HG03280 (cell line): ENCODE results near the gene KIF1A.
"Not testable (repeated sequence)": the region's sequence is repeated elsewhere in the genome, so short reads cannot be mapped to it uniquely, and the experiment has no call there.

Experiments used
- ATAC-seq: cut with Tn5 transposase; IDR thresholded peaks from one replicate; pipeline ENCODE4 v1.9.1; 2021; ENCODE audit warnings: mild to moderate bottlenecking, moderate library complexity; ENCODE audit not compliant: unreplicated experiment

Gene KIF1A

DNA sequence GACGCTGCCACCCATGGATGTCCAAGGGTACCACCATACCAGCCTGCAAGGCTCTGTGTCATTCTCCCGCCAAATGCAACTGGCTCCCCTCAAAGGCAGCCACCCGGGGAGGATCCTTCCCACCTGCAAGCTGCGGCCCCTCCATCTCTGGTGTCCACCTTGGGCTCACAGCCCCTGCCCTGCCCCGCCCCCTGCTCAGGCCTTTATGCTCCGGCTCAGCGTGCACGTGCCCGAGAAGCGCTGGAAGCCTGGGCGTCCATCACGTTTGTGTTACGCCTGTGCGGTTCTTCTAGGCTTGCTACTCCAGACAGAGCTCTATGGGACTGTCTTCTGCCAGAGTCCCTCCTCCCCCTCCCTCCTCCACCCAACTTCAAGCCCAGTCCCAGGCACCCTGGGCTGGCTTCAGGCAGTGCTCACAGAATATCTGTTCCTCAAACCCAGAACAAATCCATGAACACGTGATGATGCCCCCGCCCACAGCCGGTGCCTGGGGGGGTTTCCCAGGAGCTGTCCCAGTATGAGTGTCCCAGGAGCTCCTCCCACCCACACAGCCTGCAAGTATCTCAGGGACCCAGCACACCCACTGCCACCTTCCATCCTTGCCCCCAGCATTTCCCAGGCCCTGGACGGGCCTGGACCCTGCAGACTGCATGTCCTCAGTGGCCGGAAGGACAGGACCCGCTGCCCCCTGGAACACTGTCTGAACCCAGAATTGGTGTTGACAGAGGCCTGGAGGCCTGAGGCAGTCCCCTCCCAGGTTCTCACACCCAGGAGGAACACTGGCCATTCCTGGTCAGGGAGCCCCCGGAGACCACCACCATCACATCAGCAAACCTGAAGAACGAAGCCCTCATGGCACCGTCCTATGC is 30.3 kb downstream of the KIF1A start:
- no peak for ATAC-seq

DNA sequence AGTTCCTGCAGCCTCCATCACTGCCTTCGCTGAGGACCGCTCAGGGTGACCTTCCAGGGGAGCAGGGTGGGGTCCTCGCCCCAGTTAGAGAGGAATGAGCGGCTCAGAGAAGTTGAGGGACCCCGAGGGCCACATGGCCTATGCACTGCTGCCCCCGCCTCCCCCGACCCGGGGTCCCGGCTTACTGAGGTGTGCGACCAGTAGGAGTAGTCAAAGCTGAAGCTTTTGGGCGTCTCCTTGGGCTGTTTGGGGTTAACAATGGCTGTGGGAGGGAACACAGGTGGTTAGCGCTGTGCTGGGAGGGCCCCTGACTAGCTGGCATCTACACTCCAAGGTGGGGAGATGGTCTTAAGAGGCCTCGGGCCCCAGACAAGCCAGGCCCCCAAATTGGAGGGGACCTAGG is 31.0 kb downstream of the KIF1A start:
- ATAC-seq: no peak

DNA sequence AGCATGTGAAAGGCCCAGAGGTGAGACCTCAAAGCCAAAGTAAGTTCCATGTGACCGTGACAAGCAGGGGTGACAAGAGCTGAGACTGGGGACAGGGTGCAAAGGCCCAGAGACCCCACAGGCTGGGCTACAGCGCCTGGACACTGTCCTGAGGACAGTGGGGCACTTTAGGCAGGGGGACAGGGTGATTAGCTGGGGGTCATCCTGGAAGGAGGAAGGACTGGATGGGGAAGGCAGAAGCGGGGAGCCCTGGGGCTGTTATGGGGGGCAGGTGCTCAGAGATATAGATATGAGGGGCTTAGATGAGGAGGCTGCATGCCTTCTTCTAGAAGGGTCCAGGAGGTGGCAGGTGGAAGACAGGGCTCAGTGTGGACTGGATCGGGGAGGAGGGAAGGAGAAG is 31.5 kb downstream of the KIF1A start:
- no peak for ATAC-seq

DNA sequence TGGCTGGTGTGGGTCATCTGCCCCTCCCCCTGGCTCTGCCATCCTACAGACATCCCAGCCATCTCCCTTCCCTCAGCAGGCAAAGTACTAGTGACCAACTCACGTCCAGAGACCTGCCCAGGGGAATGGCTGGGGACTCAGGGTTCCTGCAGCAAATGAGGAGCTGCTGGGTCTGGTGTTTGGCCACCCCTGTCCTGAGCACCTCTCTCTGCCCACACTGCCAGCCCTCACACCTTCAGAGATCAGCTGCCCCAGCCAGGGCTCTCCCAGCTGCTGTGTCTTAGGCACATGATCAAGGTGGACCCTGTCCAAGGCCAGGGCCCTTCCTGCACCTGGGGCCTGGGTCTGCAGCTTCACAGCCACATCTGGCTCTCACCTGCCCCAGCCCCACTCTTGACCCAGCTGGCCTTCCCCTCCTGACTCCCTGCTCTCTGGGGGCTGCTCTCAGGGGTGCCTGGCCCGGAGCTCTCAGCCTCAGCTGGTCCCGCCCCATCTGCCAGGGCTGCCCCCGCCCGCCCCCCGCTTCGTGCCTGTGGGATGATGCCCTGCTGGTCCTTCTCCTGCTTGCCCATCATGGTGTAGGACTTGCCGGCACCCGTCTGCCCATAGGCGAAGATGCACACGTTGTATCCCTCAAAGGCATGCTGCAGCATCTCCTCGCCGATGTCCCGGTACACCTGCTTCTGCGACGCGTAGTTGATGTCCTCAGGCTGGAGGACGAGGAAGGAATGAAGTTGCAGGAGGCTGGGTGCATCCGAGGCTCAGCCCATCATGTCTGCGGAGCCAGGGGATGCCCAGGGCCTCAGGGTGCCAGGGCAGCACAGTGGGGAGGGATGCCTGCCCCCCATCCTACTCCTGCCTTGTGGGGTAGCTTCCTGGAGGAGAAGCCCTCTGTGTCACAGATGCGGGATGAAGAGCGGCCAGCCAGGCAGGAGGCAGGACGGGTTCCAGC is 32.2 kb downstream of the KIF1A start:
- no peak for ATAC-seq

DNA sequence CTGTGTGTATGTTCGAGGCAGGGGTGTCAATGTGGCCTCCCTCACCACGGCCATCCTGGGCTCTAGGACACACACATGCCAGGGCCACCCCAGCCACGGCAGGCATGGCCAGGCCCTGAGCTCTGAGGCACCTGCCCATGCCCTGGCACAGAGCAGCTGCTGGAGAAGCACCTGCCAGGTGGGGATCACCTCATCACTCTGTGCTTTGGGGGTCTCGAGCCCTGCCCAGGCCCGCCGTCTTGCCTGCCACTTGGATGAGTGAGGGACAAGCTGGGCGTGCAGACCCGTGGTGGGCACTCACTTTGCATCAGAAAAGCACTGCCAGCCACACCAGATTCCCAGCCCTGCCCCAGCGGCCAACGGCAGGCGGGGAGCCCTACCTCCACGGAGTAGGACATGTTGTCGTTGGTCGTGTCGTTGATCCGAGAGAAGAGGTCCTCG is 33.1 kb downstream of the KIF1A start:
- ATAC-seq: no peak

DNA sequence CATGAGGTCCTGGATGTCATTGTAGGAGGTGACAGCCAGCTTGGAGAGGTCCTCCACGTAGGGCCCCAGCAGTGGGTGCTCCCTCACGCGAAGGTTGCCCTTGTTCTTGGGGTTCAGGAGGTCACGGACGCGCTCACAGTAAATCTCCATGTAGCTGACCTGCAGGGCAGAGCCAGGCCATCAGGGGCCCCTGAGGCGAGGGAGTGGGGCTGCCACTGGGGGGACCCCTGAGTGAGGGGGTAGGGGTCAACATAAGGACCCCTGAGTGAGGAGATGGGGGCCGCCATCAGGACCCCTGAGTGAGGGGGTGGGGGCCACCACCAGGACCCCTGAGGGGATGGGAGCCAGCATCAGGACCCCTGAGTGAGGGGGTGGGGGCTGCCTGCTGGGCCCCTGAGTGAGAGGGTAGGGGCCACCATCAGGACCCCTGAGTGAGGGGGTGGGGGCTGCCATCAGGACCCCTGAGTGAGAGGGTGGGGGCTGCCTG is 33.6 kb downstream of the KIF1A start:
- no peak for ATAC-seq

DNA sequence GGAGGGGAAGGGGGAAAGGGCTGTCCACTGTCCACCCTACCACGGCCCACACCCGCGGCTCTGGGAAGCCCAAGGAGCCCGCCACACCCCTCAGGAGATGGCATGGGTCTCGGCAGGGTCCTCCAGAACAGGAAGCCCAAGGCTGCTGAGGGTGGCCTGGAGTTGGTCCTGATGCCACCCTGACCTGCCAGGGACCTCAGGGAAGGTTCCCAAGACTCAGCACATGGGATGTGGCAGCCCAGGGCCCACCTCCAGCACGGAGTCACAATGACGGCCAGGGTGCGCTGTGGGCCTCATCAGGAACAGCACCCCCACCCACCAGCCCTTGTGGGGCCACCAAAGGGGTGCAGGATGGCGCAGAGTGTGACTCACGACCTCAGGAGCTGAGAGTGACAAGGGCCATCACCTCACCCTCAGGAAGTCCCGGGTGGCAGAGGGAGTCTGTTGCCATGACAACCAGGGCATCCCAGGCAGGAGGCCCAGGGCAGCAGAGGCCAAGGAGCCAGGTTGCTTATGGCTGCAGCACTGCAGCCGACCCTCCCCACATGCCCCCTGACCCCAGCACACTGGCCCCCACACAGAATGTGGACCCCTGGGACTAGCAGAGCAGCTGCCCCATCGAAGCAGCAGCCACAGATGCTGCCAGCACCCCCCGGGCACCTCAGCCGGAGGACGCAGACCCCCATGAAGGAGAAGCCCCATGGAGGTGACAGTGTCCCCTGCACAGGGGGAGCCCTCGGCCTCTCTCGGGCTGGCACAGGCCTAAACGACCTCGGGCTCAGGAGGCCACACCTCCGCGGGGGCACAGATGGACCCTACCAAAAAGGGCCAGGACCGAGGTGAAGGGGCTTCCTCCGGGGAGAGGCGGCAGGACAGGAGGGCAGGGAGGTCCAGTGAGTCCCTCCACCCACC is 34.3 kb downstream of the KIF1A start:
- no peak for ATAC-seq

DNA sequence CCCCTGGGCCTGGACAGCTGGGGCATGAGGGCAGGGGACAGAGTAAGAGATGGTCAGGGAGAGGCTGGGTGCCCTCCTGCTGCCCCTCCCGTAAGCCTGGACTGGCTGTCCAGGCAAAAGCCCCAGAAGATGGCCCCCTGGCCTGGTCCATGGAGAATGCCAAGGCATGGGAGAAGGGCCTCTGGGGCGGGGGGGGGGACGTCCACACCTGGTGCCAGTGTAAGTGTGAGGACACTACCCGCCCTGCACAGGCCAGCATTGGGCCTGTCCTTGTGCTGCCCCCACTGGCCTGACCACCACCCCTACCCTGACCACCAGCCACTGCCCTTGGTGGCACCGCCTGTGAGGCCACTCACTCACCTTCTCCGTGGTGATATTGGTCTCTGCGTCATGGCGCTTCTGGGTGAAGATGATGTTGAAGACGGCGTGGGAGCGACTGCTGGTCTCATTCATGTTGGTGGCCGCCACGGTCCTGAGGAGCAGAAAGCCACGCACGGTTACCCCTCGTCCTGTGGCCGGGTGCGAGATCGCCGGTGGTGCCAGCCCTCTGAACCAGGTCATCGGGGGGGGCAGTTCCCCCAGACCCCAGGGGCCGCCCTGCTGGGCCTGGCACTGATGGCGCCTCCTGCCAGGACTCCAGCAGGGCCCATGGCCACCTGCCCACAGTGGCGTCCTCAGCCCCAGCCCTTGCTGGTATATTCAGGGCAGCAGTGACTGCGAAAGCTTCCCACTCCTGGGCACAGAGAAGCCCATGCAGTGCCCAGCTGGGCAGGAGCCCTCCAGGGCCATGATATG is 35.2 kb downstream of the KIF1A start:
- no peak for ATAC-seq

DNA sequence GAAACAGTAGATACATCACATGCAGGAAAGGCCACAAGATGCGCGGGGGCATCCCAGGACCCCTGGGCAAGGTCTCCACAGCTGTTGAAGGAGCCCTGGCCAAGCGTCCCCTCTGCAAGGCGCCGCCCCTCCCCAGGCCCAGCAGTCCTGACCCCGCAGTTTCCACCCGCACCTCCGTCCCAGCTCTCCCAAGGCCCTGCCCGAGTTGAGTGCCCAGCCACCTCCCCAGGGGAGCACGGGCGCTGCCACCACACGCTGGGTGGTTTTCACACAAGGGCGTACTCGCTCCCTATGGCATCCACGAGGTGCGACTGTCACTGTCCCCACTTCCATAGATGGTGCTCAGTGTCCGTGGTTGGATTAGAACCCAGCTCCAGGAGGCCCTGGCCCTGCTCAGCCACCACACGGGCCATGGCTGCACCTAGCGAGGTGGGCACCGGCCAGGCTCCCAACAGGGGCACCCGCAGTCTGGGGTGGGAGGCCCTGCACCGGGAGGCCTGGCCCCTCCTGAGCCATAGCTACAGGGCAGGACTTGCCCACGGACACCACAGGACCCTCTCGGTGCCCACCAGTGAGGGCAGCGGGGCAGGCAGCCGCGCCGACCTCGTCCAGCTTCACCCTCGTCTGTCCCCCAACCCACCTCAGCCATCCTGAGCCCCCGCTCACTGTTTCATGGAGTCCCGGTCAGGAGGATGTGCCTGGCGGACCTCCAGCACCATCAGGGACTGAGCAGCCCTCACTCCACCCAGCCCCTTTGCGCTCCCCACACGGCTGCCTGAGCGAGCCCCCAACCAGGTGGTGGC is 36.0 kb downstream of the KIF1A start:
- no peak for ATAC-seq

DNA sequence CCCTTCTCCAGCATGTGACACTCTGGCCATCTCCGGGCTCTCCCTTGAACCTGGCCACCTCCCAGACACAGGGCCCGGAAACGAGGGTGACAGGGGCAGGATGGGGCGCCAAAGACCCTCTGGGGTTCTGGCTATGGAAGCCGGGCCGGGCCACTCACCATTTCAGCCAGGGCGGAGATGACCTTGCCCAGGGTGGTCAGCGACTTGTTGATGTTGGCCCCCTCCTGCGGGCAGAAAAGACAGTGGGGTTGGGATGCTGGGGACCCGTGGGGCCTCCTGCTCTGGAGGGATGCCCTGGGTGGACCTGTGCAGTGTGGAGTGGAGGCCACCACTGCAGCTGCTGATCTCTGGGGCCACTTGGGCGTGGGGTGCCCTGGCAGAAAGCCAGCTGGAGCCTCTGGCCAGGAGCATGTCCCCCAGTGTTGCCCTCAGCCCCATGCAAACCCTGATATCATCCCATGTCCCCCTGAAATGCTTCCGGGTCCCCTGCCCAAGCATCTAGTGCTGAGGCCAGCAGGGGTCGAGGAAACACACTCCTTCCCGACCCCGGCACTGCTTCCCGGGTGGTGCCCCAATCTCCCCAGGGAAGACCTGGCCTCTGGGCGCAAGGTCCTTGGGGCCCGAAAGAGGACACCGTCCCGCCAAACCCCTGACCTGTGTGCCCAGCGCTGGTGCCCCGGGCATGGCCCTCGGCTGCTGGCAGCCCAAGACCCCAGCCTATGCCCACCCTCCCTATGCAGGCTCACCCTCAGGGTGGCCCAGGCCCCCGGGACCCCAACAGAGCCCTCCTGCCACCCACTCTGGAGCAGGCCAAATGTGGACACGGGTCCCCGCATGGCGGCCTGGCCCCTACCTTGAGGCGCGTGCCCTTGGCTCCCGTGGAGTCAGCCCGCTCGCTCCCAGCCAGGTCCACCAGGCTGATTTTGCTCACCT is 36.9 kb downstream of the KIF1A start:
- no peak for ATAC-seq

DNA sequence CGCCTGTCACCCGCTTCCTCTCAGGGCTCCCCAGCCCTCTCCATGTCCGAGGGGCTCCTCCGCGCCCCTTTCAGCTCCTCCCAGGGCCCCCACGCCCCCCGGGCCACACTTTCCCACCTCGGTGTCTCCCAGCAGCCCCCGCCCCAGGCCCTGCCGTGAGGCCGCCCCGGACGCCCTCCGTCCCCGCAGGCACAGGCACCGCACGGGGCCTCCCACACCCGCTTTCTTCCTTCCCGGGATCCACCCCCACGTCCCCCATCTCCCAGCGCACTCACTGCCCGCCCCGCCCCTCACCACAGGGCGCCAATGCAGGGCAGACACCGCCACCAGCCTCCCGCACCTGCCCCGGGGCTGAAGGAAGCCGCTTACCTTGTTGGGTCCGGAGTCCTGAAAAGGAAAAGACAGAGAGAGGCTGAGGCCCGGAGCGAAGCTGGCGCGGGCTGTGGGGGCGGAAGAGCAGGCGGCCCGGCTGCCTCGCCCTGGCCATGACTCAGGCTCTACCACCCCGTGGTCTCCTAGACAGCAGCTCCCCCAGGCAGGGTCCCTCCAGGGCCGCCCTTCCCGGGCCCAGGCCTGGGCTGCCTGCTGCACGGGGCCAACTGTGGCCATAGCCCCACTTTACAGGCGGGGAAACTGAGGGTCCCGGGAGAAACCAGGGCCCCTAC is 37.7 kb downstream of the KIF1A start:
- no peak for ATAC-seq

DNA sequence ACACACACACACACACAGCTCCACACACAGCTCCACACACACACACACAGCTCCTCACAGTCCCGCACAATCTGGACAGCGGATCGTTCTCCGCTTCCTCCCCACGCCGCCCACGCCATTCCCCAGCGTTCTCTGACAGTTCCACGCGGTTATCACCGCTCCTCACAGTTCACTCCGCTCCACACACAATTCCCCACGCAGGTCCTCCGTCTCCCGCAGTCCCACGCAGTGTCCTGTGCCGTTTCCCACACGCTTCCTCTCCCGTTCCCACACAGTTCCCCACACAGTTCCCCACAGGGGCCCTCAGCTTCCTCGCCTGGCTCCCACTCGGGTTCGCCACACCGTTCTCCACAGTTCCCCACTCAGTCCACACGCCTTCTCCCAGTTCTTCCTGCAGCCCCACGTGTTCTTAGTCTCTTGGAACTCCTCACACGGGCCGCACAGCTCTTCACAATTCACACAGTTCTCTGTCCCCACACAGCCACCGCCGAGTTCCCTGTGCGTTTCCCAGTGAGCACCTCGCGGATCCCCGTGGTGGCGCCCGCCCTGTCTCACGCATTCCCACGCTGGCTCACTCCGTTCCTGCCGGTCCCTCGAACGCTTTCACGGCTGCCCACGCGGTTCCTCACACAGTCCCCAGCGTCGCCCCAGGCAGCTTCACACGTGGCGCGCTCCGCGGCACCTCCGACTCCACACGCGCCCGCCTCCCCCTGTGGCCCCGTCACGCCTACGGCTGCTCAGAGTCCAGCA is 38.4 kb downstream of the KIF1A start:
- ATAC-seq: no peak

DNA sequence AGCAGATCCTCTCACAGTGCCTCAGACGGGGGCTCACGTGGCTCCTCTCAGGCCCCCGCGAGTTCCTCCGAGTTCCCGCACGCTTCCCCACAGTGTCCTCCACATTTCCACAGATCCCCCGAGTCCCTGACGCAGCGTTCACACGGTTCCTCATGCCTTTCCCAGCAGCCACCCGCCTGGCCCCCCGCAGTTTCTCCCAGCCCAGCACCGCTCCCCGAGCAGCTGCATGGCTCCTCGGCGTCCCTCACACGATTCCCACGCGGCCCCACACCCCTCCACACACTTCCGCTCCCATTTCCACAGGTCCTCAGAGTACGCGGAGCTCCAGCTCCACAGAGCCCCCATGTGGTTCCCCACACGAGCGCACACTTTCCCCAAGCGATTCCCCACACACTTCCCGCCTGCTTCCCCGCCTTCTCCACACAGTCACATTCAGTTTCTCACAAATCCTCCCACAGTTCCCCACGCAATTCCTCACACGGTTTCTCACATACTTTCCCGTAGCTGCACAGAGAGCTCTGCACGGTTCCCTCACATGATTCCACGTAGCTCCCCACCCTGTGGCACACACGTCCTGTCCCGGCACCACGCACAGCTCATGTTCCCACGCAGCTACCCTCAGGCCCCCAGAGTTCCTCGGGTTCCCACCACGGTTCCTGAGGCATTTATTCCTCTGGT is 39.9 kb downstream of the KIF1A start:
- no peak for ATAC-seq

DNA sequence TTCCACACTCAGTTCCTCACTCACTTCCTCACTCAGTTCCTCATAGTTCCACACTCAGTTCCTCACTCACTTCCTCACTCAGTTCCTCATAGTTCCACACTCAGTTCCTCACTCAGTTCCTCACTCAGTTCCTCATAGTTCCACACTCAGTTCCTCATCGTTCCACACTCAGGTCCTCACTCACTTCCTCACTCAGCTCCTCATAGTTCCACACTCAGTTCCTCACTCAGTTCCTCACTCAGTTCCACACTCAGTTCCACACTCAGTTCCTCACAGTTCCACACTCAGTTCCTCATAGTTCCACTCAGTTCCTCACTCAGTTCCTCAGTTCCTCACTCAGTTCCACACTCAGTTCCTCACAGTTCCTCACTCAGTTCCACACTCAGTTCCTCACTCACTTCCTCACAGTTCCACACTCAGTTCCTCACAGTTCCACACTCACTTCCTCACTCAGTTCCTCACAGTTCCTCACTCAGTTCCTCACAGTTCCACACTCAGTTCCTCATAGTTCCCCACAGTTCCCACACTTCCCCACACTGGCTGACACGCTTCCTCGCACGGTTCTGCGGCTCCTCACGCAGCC is 40.7 kb downstream of the KIF1A start:
- not testable (repeated sequence) for ATAC-seq

DNA sequence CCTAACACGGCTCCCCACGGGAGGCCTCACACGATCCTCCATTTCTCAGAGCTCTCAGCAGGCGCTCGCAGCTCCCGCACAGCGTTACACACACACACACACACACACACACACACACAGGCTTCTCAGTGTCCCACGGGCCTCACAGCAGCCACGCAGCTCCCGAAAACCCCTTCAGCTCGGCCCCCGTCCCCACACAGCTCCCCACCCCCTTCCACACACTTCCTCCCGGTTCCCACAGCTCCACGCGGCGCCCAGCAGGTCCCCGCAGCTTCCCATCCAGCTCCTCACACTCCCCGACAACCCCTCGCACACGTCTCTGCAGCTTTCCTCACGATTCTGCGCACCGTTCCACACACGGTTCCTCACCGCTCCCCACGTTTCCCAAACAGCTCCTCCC is 41.6 kb downstream of the KIF1A start:
- ATAC-seq: no peak
